Stimulated activated CD4-positive, alpha-beta T cell treated with anti-CD3 and anti-CD28 coated beads, Interleukin-12 subunit alpha, Interleukin-12 subunit beta, amount 100 ng/mL, for 4 hours (primary cell): Measurements from ENCODE around the gene GCDH.
A peak's percentile ranks its signal among the peaks of the same experiment; 100 is the strongest.
"Not testable (repeated sequence)": the region's sequence is repeated elsewhere in the genome, so short reads cannot be mapped to it uniquely, and the experiment has no call there.

Experiments
- DNase-seq: peaks from one replicate; pipeline ENCODE4 v3.0.0-alpha.2; 2020

GCDH gene

DNA sequence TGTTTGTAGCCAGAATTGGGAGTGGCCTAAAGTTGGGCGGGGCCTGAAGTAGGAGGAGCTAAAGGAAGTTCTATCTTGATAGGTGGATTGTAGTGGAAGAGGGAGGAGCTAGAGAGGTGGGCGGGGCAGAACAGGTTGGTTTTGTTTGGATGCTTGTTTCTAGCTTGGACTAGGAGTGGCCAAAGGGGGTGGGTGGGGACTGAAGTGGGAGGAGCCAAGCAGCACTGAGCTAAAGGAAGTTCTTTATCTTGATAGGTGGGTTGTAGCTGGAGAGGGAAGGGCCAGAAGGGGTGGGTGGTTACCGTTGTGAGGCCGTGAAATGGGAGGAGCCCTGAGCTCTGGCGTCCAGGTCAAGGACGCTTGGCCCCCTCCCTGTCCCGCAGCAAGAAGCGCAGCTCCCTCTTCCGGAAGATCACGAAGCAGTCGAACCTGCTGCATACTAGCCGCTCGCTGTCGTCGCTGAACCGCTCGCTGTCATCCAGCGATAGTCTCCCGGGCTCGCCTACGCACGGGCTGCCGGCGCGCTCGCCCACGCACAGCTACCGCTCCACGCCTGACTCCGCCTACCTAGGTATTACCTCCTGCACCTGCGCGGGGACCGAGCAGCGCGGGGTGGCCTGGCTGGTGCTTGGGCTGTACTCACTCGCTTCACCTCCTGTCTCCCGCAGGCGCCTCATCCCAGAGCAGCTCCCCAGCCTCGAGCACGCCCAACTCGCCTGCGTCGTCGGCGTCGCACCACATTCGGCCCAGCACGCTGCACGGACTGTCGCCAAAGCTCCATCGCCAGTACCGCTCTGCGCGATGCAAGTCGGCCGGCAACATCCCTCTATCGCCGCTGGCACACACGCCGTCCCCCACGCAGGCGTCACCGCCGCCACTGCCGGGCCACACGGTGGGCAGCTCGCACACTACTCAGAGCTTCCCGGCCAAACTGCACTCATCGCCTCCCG, 17.7 kb upstream of the GCDH start:
- peak; percentile 15 for DNase-seq

DNA sequence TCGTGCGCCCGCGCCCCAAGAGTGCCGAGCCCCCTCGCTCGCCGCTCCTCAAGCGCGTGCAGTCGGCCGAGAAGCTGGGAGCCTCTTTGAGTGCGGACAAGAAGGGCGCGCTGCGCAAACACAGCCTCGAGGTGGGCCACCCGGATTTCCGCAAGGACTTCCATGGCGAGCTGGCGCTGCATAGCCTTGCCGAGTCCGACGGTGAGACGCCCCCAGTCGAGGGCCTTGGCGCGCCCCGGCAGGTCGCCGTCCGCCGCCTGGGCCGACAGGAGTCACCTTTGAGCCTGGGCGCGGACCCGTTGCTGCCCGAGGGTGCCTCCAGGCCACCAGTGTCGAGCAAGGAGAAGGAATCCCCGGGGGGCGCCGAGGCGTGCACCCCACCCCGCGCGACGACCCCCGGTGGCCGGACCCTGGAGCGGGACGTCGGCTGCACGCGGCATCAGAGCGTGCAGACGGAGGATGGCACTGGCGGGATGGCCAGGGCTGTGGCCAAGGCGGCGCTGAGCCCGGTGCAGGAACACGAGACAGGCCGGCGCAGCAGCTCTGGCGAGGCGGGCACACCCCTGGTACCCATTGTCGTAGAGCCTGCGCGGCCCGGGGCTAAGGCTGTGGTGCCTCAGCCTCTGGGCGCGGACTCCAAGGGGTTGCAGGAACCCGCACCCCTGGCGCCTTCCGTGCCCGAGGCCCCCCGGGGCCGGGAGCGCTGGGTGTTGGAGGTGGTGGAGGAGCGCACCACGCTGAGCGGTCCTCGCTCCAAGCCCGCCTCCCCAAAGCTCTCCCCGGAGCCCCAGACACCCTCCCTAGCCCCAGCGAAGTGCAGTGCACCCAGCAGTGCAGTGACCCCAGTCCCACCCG, 16.8 kb upstream of the GCDH start:
- no peak for DNase-seq

DNA sequence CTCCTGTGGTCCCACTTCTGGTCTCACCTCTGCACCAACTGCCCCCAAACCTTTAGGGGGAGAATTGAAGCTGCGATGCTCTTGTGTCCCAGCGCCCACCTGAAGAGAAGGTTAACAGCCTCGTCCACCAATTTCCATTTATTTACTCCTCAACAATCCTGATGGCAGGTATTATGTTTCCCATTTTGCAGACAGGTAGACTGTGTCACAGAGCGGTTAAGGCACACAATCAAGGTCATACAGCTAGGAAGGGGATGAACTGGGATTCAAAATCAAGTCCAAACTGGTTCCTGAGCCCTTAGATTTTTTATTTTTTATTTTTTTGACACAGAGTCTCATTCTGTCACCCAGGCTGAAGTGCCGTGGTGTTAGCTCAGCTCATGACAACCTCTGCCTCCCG, 15.9 kb upstream of the GCDH start:
- DNase-seq = no peak

DNA sequence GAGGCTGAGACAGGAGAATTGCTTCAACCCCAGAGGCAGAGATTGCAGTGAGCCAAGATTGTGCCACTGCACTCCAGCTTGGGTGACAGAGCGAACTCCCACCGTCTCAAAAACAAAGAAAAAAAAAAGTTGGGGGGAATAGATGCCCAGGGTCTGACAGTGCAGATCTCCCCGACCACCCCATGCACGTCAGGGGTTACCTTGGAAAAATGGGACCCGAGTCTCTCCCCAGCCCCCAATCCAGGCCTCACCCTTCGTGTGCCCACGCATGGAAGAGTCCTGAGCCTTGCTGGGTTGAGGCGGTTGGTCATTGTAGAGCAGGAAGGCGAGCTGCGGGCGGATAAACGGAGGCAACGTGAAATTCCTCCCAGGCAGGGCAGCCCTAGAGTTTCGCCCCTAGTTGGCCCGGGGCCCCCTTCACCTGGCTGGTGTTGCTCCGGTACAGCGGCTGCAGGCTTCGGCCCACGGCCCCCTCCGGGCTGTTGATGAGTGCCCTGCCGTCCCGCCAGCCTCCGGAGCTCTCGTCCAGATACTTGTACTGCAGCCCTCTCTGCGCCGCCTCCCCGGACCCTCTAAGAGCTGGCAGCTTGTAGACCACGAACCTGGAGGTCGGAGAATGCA, 10.3 kb upstream of the GCDH start:
- DNase-seq = no peak

DNA sequence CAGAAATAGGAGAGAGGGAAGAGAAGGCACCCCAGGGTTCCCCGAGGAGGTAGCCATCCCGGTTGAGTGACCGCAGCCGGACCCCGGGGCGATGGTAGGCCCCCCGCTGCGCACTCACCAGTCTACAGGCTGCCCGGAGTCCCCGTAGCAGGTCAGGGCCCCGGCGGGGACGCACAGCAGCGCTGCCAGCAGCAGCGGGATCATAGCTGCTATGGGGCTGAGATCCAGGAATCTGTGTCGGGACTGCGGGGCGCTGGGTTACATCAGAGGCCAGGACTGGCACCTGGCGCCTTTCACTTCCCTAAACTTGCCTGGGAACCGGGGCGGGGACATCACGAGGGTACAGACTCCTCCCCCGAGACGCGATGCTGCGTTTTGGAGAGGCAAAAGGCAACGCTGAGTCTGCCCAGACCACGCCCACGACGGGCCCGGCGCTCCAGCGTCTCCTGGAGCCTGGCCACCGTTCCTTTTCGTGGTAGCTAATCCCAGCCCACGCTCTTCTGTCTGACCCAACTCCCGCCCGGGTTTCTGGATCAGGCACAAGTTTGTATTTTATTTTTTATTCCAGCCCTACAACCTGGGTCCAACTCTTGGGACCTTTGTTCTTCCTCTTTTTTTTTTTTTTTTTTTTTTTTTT, 9.7 kb upstream of the GCDH start, which contains the start of gene DNASE2:
DNASE2 (minus strand) TSS at position 278 of the 637 bp plus-strand sequence; CDS start at position 204, 74 bp downstream.
- DNase-seq = peak; percentile 85

DNA sequence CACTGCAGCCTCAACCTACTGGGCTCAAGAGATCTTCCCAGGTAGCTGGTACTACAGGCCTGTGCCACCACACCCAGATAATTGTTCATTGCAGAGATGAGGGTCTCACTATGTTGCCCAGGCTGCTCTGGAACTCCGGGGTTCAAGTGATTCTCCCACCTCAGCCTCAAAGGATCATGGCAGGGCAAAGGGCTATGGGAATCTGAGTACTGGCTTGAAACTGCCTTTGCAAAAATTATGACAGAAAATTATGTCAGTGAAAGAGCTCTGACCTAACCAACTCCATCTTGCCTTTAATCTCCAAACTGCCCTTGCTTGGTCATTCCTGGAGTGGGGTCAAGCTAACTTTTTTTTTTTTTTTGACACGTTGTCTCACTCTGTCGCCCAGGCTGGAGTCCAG, 8.4 kb upstream of the GCDH start:
- no peak for DNase-seq

DNA sequence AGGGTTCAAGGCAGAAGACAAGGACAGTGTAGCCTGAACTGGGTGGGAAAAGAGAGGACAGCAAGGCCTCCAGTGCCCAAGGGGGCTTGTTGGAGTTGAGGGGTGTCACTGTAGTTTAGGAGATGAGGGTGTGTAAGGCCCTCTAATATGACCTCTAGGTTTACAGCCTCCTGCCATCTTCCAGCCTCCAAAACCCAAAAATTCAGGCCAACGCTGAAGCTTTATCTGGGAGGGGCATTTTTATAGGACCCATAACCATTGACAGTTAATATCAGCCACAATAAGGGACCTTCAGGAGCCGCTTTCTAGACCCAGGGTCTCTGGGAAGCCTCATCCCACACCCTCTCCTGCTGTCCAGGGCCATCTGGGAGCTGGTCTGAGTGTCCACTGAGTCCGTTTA, 6.8 kb upstream of the GCDH start:
- no peak for DNase-seq

DNA sequence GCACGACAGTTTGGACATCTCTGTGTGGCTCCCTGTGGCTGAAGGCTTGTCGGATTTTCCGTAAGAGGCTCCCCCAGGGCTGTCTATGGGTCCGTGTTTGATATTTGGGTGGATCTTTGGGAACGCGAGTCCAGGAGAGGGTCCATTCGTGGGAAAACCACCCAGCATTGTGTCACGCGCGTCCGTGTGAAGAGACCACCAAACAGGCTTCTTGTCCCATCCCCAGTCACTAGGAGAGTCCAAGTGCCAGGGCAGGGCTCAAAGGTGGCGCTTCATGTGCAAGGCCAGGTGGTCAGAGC, 6.4 kb upstream of the GCDH start:
- no peak for DNase-seq

DNA sequence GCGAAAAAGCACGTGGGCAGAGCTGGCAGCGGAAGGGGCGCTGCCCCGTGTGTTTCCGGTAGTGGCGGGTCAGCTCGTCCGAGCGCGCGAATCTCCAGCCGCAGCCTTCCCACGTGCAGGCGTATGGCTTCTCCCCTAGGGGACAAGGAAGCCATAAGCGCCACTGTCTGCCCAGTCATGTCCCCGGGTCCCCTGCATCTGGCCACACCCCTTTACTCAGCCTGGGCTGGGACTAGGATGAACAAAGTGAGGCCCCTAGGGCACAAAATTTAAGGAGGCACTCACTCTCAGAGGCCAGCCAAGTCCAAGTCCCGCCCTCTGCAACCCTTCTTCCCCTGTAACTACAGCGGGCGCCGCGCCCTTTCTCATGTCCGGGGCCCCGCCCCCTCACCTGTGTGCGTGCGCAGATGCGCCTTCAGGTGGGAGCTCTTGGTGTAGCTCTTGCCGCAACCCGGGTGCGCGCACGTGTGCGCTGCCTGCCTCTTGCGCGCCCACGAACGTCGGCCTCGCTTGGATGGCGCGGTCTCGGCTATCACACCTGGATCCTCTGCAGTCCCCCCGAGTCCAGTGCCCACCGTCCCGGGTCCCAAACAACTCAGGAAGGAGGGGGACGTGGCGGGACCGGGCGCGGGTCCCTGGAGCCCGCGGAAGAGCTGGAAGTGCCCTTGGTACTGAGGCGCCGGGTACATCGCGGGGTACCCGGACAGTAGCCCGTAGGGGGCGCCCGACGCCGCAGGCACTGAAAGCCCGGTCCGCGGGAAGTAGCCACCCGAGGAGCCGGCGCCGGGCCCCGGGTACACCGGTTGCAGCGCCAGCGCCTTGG, 5.8 kb upstream of the GCDH start:
- DNase-seq = peak; percentile 90

DNA sequence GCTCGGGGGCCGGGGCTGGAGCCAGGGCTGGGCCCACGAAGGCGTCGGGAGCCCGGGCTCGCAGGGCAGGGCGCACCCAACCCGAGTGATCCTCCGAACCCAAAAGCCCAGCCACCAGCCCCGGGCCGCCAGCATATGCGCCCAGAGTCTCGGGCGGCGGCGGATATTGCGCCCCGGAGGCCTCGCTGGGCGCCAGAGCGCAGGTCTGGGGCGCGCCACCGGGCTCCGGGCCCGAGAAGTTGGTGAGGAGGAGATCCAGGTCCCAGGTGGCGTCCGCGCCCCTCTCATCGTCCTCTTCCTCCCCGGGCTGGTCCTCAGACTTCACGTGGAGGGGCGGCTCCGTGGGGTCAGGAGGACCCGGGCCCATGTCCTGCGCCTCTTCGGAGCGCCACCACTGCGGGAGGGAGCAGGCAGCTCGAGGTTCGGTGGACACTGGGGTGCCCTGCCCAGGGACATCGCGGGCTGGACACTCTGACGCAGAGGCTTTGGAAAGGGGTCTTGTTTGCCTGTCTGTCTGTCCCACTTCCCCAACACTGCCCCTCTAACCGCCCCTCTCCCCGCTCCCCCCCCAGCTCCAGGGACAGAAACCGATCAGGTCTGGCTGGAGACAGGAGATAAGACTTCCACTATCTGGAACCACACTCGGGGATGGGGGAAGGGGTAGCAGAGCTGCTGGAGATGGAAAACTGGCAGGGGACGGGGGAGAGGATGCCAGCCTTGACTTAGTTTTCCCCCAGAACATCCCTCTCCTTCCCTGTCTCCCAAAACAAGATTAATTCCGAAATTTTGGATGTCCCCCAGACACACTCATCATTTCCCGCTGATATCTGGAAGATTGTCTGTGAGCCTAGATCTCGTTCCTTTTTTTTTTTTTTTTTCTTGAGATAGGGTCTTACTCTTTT, 5.0 kb upstream of the GCDH start:
- DNase-seq = no peak

DNA sequence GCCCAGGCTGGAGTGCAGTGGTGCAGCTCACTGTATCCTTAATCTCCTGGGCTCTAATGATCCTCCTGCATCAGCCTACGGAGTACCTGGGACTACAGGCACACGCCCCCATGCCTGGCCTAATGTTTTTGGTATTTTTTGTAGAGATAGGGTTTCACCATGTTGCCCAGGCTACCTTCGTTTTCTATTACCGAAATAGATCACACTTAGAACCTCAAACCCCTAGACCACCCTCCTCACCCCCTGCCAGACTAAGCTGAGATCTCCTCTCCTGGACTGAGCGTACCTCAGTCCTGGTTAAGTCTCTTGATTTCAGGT, 4.3 kb upstream of the GCDH start:
- no peak for DNase-seq

DNA sequence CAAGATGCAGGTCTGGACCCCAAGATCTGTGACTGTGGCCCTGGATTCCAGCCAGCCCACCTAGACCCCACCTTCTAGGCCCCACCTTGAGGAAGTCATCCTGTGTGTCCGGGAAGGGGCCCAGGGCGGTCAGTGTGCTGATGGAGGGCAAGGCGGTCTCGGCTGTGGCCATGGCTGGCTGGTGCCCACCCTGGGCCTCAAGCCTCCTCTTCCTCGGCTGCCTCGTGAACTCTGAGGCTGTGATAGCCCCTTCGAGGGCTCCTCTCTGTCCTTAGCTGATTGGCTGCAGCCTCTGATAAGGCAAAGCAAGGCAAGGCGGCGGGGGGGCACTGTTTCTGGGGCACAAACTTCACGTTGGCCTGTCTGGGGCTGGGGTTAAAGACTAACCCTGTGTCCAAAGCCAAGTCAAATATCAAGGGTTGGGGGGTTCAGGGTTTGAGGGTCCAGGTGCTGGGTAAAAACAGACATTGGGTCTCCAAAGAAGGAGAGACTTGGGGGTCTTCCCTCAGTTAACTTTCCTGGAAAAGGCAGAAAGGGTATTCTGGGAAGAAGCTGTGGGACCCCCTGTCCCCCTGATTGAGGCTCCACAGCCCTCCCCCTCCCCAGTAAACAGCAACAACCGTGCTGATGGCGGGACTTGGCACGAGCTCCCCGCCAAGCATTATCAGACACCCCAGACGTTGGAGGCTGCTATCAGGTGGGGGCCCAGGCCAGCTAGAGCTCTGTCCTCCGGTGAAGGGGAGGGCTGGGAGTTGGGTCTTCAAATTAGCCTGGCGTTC, 3.8 kb upstream of the GCDH start, which contains the start of gene KLF1:
KLF1 (minus strand) TSS at position 233 of the 779 bp plus-strand sequence; CDS start at position 172, 61 bp downstream.
- DNase-seq = no peak

DNA sequence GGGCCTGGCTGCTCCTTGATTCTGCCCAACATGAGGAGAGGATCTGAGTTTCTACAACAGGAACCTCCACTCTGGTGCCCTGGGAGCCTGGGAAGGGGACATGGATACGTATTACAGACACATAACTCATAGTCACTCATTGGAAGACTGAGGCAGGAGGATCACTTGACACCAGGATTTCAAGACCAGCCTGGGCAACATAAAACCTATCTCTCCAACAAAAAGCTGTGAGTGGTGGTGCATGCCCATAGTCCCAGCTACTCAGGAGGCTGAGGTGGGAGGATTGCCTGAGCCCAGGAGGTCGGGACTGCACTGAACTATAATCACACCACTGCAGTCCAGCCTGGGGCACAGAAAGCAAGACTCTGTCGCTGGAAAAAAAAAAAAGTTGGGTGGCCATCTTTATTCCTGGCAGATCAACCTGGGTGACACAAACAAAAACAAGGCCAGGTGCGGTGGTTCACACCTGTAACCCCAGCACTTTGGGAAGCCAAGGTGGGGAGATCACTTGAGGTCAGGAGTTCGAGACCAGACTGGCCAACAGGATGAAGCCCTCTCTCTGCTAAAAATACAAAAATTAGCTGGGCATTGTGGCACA, 2.9 kb upstream of the GCDH start:
- DNase-seq = no peak

DNA sequence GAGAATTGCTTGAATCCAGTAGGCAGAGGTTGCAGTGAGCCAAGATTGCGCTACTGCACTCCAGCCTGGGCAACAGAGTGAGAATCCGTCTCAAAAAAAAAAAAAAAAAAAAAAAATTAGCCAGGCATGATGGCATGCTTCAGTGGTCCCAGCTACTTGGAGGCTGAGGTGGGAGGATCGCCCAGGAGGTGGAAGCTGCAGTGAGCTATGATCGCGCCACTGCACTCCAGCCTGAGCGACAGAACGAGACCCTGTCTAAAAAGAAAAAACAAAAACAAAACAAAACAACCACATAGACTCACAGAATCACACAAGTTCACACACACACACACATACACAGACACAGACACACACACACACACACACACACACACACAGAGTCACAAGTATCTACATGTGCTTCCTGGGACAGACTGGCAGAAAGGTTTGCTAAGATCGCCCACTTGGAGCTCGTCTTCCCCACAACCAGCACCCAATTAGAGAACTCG, 617 bp upstream of the GCDH start:
- not testable (repeated sequence) for DNase-seq

DNA sequence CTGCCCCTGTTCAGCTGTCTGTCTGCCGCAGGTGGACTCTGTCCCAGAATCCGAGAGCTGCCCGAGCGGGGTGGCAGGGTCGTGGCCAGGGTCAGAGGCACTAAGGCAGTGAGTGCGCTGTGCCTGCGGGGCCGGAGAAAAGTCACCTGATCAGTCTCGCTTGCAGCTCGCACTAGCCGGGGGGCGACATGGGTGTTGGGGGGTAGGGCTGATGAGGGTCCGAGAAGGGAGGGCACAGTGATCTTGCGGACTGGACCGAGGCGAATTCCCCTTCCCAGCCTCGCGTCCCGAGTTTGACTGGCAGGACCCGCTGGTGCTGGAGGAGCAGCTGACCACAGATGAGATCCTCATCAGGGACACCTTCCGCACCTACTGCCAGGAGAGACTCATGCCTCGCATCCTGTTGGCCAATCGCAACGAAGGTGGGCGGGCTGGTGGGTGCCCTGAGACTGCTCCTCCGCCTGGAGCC, 627 bp downstream of the GCDH start:
- no peak for DNase-seq

DNA sequence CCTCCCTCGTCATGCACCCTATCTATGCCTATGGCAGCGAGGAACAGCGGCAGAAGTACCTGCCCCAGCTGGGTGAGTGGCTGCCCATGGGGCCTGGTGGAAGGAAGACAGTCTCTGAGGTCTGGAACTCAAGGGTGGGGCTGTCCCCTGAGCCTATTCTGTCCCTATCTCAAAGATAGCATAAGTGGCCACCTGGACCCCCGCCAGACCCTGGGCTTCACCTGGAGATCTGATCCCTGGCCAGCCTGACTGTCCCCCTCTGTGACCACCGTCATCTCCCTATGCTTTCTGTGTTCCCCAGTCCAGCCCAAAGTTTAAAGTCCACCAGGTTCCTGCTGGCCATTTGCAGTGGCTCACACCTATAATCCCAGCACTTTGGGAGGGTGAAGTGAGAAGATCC, 2.6 kb downstream of the GCDH start:
- DNase-seq = no peak

DNA sequence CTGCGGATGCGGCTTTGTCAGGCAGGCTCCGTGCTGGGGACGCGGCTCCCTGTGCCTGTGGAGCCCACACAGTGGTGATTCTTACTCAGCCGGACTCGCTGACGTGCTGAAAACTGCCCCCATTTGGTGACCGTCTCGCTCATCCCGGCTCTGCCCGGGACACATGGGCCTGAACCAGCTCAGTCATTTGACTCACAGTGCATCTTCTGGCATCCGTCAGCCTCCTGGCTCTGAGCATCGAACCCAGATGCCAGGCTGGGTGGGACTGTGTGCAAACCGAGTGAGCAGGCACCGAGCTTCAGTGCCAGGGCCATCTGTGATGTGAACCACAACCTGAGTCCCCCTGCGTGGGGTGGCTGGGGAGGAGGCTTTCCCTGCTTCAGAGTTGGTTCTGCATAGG, 5.5 kb downstream of the GCDH start:
- no peak for DNase-seq

DNA sequence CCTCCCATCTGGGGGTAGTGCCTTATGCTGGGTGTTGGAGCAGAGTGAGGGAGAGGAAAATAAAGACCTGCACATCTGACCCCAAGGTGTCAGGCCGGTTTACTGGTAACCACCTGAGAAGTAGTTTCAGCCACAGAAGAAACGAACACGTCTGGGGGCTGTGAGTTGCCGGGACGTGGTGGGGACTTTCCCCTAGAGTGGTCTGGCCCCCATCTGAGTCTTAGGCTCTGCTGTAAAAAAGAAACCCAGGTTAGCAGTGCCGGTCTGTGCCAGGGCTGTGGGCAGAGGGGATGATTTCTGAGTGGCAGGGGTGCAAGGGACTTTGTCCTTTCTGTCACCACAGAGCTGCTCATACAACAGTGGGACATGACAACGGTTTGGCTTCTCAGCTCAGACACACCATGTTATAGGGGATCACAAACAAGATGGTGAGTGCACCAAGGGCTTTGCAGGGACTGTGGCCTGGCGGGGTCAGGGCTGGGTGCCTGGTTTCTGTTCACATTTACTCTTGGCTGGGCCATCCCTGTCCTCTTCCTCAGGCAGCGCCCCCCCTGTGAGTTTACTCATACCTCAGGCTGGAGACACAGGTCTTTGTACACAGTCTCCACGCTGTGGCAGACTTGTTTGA, 9.0 kb downstream of the GCDH start:
- DNase-seq = no peak

DNA sequence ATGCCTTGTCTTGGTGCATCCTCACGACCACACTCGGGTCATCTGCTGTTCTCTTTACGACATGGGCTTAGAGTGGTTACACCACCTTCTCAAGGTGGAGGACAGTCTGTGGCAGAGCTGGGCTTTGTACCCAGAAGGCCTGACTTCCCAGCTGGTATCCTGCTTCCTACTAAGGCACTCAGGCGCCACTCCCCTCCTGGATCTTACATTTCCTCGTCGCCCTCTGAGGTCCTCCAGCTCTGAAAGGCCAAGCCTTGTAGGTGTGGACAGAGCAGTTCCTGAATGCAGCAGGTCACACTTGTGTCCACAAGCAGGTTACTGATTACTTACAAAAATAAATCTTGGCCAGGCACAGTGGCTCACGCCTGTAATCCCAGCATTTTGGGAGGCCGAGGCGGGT, 16.2 kb downstream of the GCDH start:
- no peak for DNase-seq
